Spleen (tissue), 11 donors: ENCODE results near the gene UBLCP1. TPM values are rescaled to one million over a fixed set of nuclear protein-coding genes. Genes with fewer than 3 reads are reported as not detected.
"Not testable (repeated sequence)": the region's sequence is repeated elsewhere in the genome, so short reads cannot be mapped to it uniquely, and the experiment has no call there.

Source experiments
- DNase-seq: peaks from one replicate; pipeline ENCODE4 v3.0.0-alpha.2; 2020
- H3K27ac ChIP-seq, 8 donors: fragments of 200-600 bp; sonication (generic) in 7 of 8; 1 replicate in 4 of 8; 2 replicates in 4 of 8; pipeline versions ENCODE4 v1.5.0 to v1.8.0; 2016 to 2021; ENCODE audit warnings: inconsistent platforms in 4 of 8, mild to moderate bottlenecking in 4 of 8, moderate library complexity in 1 of 8
- H3K27me3 ChIP-seq, 7 donors: fragments of 200-600 bp; sonication (generic) in 6 of 7; replicated peaks in 1 of 7; 1 replicate in 4 of 7; 2 replicates in 3 of 7; pipeline versions ENCODE4 v1.5.0 to v1.8.0; 2016 to 2021; ENCODE audit warnings: inconsistent platforms in 3 of 7, mild to moderate bottlenecking in 1 of 7
- H3K36me3 ChIP-seq, 6 donors: fragments of 200-600 bp; sonication (generic) in 5 of 6; 1 replicate in 4 of 6; 2 replicates in 2 of 6; pipeline versions ENCODE4 v1.5.0 to v1.8.0; 2016 to 2021; ENCODE audit warnings: inconsistent platforms in 2 of 6
- H3K4me1 ChIP-seq, 6 donors: fragments of 200-600 bp; sonication (generic) in 5 of 6; 1 replicate in 3 of 6; 2 replicates in 3 of 6; pipeline versions ENCODE4 v1.5.0 to v1.8.0; 2016 to 2021; ENCODE audit warnings: inconsistent platforms in 3 of 6
- H3K4me3 ChIP-seq, 8 donors: fragments of 200-600 bp; sonication (generic) in 7 of 8; 1 replicate in 4 of 8; 2 replicates in 4 of 8; pipeline versions ENCODE4 v1.5.0 to v1.8.0; 2016 to 2021; ENCODE audit warnings: inconsistent platforms in 4 of 8, mild to moderate bottlenecking in 4 of 8, moderate library complexity in 2 of 8
- H3K9me3 ChIP-seq, 8 donors: fragments of 200-600 bp; sonication (generic) in 7 of 8; 1 replicate in 4 of 8; 2 replicates in 4 of 8; pipeline versions ENCODE4 v1.5.0 to v1.8.0; 2016 to 2021; ENCODE audit warnings: inconsistent platforms in 4 of 8
- POLR2A ChIP-seq, 3 donors: fragments of 450-650 bp; IDR thresholded peaks; one replicate each; pipeline ENCODE4 v1.5.1; 2017; ENCODE audit warnings: antibody characterized with exemption in 3 of 3, mild to moderate bottlenecking in 1 of 3
- POLR2AphosphoS5 ChIP-seq, 3 donors: sonication (generic); formaldehyde crosslinking; IDR thresholded peaks; one replicate each; pipeline ENCODE4 v1.5.1; 2017; ENCODE audit warnings: antibody characterized with exemption in 3 of 3
- WGBS, 5 donors: extraction: QIAGEN DNeasy Blood & Tissue Kit in 3 of 5; methylation state at CpG; one replicate each; pipeline versions ENCODE4 v1.1.5 to v1.1.7; 2013 to 2018; 5-methylcytosine and 5-hydroxymethylcytosine counted together
- intact Hi-C: fragments of 100-400 bp; cut with DNase I; formaldehyde crosslinking; loops from one replicate; pipeline ENCODE4 v1.15.0; 2023; ENCODE audit warnings: low total_unique reads
- polyA plus RNA-seq, 3 donors: library from polyadenylated mRNA; stranded (reverse); fragments of 200-250 nt; gene quantifications; one replicate each; pipeline ENCODE4 v1.2.1, GENCODE V29; 2013
- total RNA-seq, 7 donors: library from RNA; depleted of rRNA in 3 of 7; stranded (reverse); fragments of >200 nt in 3 of 7; fragmentation: NEBNext Ultra II Directional in 4 of 7; extraction: Animal tissue kit (Norgen Biotek cat#: 25700) in 4 of 7; gene quantifications; one replicate each; pipeline versions ENCODE4 v1.1.0 to v1.2.1, GENCODE V29; 2016 to 2021
- TF ChIP-seq, protein P1 (sequence below), 11 experiments: fragments of 200-600 bp in 7 of 11; fragments of 450-650 bp in 4 of 11; sonication (generic) in 4 of 11; IDR thresholded peaks in 8 of 11; conservative IDR thresholded peaks in 3 of 11; 1 replicate in 7 of 11; 2 replicates in 4 of 11; pipeline versions ENCODE4 v1.4.0 to v1.8.0; 2016 to 2021; ENCODE audit warnings: antibody characterized with exemption in 11 of 11, inconsistent platforms in 4 of 11, mild to moderate bottlenecking in 1 of 11
- donor health status: healthy with polysubstance abuse.
- donor health status: DM: no; HTN: no; CAD: no; lungs with moderate emphysema.
- donor health status: DM: no; HTN: no; CAD: no.
- donor health status: Bipolar disorder and iron deficiency.
- donor health status: healthy.
- donor health status: DM: no; HTN: no; CAD: no.
- donor health status: DM: yes; HTN: yes; CAD: no.

The UBLCP1 gene
- total and polyA plus RNA-seq, 10 donors, result 25.4 to 44.8 (median 29.9) TPM

DNA sequence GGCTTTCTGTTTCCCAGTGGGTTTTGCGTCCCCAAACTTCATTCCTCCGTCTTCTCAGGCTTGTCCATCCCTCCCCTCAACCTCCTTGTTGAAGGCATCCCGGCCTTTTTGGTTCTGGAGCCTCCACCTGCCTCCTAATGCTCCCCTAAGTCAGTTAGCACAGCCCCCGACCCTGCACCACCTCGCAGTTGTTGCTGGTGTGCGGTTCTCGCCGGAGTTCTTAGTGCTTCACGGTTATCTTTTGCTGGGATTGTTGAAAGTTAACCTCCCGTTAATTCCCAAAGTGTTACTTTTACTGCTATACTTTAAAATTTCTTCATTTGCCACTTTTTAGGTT, 447 bp downstream of the UBLCP1 start:
- TF ChIP-seq, protein P1, sequence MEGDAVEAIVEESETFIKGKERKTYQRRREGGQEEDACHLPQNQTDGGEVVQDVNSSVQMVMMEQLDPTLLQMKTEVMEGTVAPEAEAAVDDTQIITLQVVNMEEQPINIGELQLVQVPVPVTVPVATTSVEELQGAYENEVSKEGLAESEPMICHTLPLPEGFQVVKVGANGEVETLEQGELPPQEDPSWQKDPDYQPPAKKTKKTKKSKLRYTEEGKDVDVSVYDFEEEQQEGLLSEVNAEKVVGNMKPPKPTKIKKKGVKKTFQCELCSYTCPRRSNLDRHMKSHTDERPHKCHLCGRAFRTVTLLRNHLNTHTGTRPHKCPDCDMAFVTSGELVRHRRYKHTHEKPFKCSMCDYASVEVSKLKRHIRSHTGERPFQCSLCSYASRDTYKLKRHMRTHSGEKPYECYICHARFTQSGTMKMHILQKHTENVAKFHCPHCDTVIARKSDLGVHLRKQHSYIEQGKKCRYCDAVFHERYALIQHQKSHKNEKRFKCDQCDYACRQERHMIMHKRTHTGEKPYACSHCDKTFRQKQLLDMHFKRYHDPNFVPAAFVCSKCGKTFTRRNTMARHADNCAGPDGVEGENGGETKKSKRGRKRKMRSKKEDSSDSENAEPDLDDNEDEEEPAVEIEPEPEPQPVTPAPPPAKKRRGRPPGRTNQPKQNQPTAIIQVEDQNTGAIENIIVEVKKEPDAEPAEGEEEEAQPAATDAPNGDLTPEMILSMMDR (IDR thresholded peaks at IDR 0.05 in 8 of 11, conservative IDR thresholded peaks at IDR 0.05 in 3 of 11), result no peak
- no peak for TF ChIP-seq POLR2AphosphoS5 (IDR thresholded peaks at IDR 0.05)
- TF ChIP-seq POLR2A (IDR thresholded peaks at IDR 0.05), result no peak
- DNase-seq, result no peak
- WGBS, 5 donors, result 8 to 12% (median 10%) methylated on average over 10 of the region's 10 CpGs
- H3K27me3 ChIP-seq, result no peaks in the 10 kb centered on the region
- peak overlapping the region; percentile 83 to 97 (median 96) for H3K27ac ChIP-seq
- H3K4me3 ChIP-seq, result peak overlapping the region; percentile 72 to 89 (median 83)
- intact Hi-C loops, result loop anchor here (5.0 to 10.0 kb wide), 2 partner anchors 56 to 109 kb away; partner anchors contain the start of gene RNF145
- H3K9me3 ChIP-seq, result peaks cover 0 to 15% (median 13%) of the 10 kb centered on the region in 8 donors
- peaks cover 12 to 32% (median 22%) of the 10 kb centered on the region in 6 donors for H3K4me1 ChIP-seq
- peaks cover 0 to 14% (median 3%) of the 10 kb centered on the region in 6 donors for H3K36me3 ChIP-seq

GRCh38 chr5:159266764-159267163, 3.7 kb downstream of the UBLCP1 start:
- peaks cover 0 to 47% (median 18%) of the 10 kb centered on the region in 6 donors for H3K36me3 ChIP-seq
- H3K27me3 ChIP-seq, H3K4me3 ChIP-seq, H3K27ac ChIP-seq, DNase-seq: not testable (repeated sequence)
- intact Hi-C loops, result loop anchor here (10.0 kb wide), 1 partner anchor 112 kb away; no protein-coding TSS in a partner anchor
- peaks cover 0 to 15% (median 13%) of the 10 kb centered on the region in 8 donors for H3K9me3 ChIP-seq
- 94 to 100% (median 97%) methylated on average over 2 of the region's 2 CpGs for WGBS, 5 donors
- peaks cover 12 to 31% (median 22%) of the 10 kb centered on the region in 6 donors for H3K4me1 ChIP-seq

DNA sequence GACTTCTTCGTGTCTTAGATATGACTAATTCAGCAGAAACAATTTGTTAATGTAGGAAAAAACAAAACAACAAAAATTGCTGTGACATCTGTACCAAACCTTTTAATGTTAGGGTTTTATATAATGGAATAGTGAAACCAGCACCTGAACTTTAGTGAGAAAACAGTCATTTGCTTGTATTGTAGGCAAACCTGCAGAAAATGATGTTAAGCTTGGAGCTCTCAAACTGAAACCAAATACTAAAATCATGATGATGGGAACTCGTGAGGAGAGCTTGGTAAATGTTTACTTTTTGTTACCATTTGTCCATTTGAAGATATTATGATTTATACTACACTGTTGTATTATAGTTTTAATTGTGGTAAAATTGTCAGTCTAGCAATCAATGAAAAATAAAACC, 6.6 kb downstream of the UBLCP1 start:
- no peak overlapping the region for H3K4me3 ChIP-seq
- peaks cover 0 to 15% (median 13%) of the 10 kb centered on the region in 8 donors for H3K9me3 ChIP-seq
- peaks cover 0 to 76% (median 30%) of the 10 kb centered on the region in 6 donors for H3K36me3 ChIP-seq
- TF ChIP-seq, protein P1 (IDR thresholded peaks at IDR 0.05 in 8 of 11, conservative IDR thresholded peaks at IDR 0.05 in 3 of 11), result no peak
- TF ChIP-seq POLR2A (IDR thresholded peaks at IDR 0.05) (no peak), POLR2AphosphoS5 (IDR thresholded peaks at IDR 0.05) (no peak)
- H3K27me3 ChIP-seq, result no peaks in the 10 kb centered on the region
- no peak for DNase-seq
- peaks cover 0 to 18% (median 9%) of the 10 kb centered on the region in 6 donors for H3K4me1 ChIP-seq
- intact Hi-C loops, result loop anchor here (10.0 kb wide), 1 partner anchor 115 kb away; no protein-coding TSS in a partner anchor
- WGBS, 5 donors, result 74 to 87% (median 82%) methylated on average over 2 of the region's 2 CpGs
- H3K27ac ChIP-seq, result no peak overlapping the region

DNA sequence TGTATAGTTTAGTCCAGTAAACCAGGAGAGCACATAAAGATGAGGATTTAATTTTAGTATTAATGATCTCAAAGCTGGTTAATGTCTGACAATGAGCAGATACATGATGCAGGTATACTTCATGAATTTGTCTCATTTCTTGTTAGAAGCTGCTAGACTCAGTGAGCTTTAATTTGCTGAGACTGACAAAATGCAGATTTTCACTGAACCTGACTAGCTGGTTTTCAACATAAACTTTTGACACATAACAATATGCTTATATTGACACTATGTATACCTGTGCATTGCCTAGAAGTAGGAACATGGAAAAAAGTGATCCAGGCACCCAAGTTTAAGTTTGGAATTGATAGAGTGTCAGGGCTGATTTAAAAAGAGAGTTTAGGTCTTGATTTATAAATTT, 10.8 kb downstream of the UBLCP1 start:
- H3K27me3 ChIP-seq, result no peaks in the 10 kb centered on the region

More for the DNA sequence above, 10.8 kb downstream of the UBLCP1 start:
- TF ChIP-seq POLR2A (IDR thresholded peaks at IDR 0.05), result no peak
- TF ChIP-seq, protein P1 (IDR thresholded peaks at IDR 0.05 in 8 of 11, conservative IDR thresholded peaks at IDR 0.05 in 3 of 11), result no peak
- no peak for TF ChIP-seq POLR2AphosphoS5 (IDR thresholded peaks at IDR 0.05)
- intact Hi-C loops, result no loop called here
- no peaks in the 10 kb centered on the region for H3K9me3 ChIP-seq
- H3K4me1 ChIP-seq, result peaks cover 0 to 13% (median 6%) of the 10 kb centered on the region in 6 donors
- no peak overlapping the region for H3K27ac ChIP-seq
- peaks cover 0 to 100% (median 45%) of the 10 kb centered on the region in 6 donors for H3K36me3 ChIP-seq
- H3K4me3 ChIP-seq, result no peak overlapping the region
- DNase-seq, result no peak
